Activated T-cell treated with anti-CD3 and anti-CD28 coated beads, Interleukin-2, amount 50 U/mL, for 72 hours (primary cell): Measurements from ENCODE around the gene ELK3. TPM values are rescaled to one million over a fixed set of nuclear protein-coding genes. Genes with fewer than 3 reads are reported as not detected.
"Not testable (repeated sequence)": the region's sequence is repeated elsewhere in the genome, so short reads cannot be mapped to it uniquely, and the experiment has no call there.

Experiments used
- ATAC-seq, 2 donors: fragments of 150-1000 bp; cut with Tn5 transposase; replicated peaks in 1 of 2; 2 replicates each; pipeline ENCODE4 v1.10.0; 2021; ENCODE audit warnings: moderate library complexity in 2 of 2, mild to moderate bottlenecking in 1 of 2
- DNase-seq, 2 donors: peaks; one replicate each; pipeline ENCODE4 v3.0.0; 2021 to 2022; ENCODE audit warnings: mixed read lengths in 1 of 2
- H3K27ac Mint-ChIP-seq: one replicate; pipeline ENCODE4 v1.8.0; 2022; ENCODE audit warnings: mild to moderate bottlenecking, moderate library complexity, mixed read lengths
- H3K27me3 Mint-ChIP-seq: one replicate; pipeline ENCODE4 v1.8.0; 2022; ENCODE audit warnings: low read depth, mixed read lengths
- H3K36me3 Mint-ChIP-seq, 2 donors: one replicate each; pipeline ENCODE4 v1.8.0; 2022; ENCODE audit warnings: mixed read lengths in 2 of 2, mild to moderate bottlenecking in 1 of 2; ENCODE audit not compliant: insufficient read depth in 2 of 2
- H3K4me1 Mint-ChIP-seq: one replicate; pipeline ENCODE4 v1.8.0; 2022; ENCODE audit warnings: low read depth, mixed read lengths
- H3K4me3 Mint-ChIP-seq, 2 donors: one replicate each; pipeline ENCODE4 v1.8.0; 2022; ENCODE audit warnings: mild to moderate bottlenecking in 2 of 2, mixed read lengths in 2 of 2, moderate library complexity in 2 of 2
- H3K9me3 Mint-ChIP-seq, 2 donors: one replicate each; pipeline ENCODE4 v1.8.0; 2022; ENCODE audit warnings: mixed read lengths in 2 of 2
- total RNA-seq, 2 donors: library from RNA; stranded (reverse); gene quantifications; one replicate each; pipeline ENCODE4 v1.2.3, GENCODE V29; 2022

The ELK3 gene
- total RNA-seq, 2 donors from 2014 or later: 31.2 to 34.9 TPM

DNA sequence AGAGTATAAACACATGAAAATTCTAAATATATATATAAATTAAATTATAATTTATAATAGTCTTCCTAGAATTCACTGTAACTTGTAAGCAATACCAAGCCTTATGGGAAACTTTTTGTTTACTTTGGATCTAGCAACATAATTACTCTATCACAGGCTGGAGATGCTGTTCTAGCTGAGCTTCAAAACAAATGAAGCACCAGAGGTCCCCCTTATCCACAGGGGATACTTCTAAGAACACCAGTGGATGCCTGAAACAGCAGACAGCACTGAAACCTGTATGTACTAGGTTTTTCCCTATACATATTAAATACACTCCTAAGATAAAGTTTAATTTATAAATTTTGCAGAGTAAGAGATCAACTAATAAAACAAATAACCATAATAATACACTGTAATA, 109.5 kb downstream of the ELK3 start:
- Mint-ChIP-seq H3K27me3 (no peaks in the 10 kb centered on the region), H3K4me1 (peaks cover 23% of the 10 kb centered on the region), H3K9me3 (no peaks in the 10 kb centered on the region), H3K36me3 (peaks cover 3 to 15% of the 10 kb centered on the region in 2 donors), H3K27ac (no peak overlapping the region), H3K4me3 (no peak overlapping the region)
- ATAC-seq (no peak), DNase-seq (no peak)

- no peak for DNase-seq
- ATAC-seq: no peak
- Mint-ChIP-seq H3K4me3 (no peak overlapping the region), H3K4me1 (peaks cover 20% of the 10 kb centered on the region), H3K27ac (no peak overlapping the region), H3K27me3 (no peaks in the 10 kb centered on the region), H3K36me3 (peaks cover 1 to 6% of the 10 kb centered on the region in 2 donors), H3K9me3 (no peaks in the 10 kb centered on the region)
Measured at GRCh38 chr12:96305665-96306064, 111.5 kb downstream of the ELK3 start.

DNA sequence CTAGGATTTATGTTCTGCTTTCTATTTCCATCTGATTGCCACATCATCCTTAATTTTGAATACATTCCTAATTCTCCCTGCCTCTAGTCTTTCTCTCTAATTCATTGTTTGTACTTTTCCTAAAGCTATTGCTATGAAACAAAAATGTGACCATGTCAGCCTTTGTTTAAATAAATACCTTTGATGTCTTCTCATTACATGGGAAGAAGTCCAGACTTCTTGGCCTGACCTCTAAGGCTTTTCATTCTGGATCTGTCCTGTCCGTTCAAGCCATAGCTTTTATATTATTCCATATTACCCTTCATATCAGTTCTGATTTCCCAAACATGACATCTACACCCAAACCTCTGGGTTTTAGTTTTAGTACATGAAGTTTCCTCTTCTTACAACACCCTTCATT, 114.7 kb downstream of the ELK3 start:
- Mint-ChIP-seq H3K27me3 (no peaks in the 10 kb centered on the region), H3K4me3 (no peak overlapping the region), H3K9me3 (no peaks in the 10 kb centered on the region), H3K4me1 (peaks cover 14% of the 10 kb centered on the region), H3K27ac (peak overlapping the region; percentile 18), H3K36me3 (peaks cover 1 to 4% of the 10 kb centered on the region in 2 donors)
- DNase-seq (no peak), ATAC-seq (no peak)

- Mint-ChIP-seq H3K4me3 (no peak overlapping the region), H3K27ac (no peak overlapping the region), H3K4me1 (peaks cover 13% of the 10 kb centered on the region), H3K9me3 (no peaks in the 10 kb centered on the region), H3K27me3 (no peaks in the 10 kb centered on the region), H3K36me3 (peaks cover 1 to 6% of the 10 kb centered on the region in 2 donors)
- no peak for DNase-seq
- ATAC-seq: no peak
Measured at GRCh38 chr12:96310067-96310466, 115.9 kb downstream of the ELK3 start.

- DNase-seq: no peak
- H3K27me3 Mint-ChIP-seq: no peaks in the 10 kb centered on the region
- peaks cover 14% of the 10 kb centered on the region for H3K4me1 Mint-ChIP-seq
- ATAC-seq: no peak
- H3K4me3 Mint-ChIP-seq: no peak overlapping the region
- H3K9me3 Mint-ChIP-seq: no peaks in the 10 kb centered on the region
- no peak overlapping the region for H3K27ac Mint-ChIP-seq
- peaks cover 1 to 6% of the 10 kb centered on the region in 2 donors for H3K36me3 Mint-ChIP-seq
Measured at GRCh38 chr12:96311191-96311590, 117.0 kb downstream of the ELK3 start.

- ATAC-seq (no peak), DNase-seq (no peak)
- H3K4me3 Mint-ChIP-seq: no peak overlapping the region
- peaks cover 14% of the 10 kb centered on the region for H3K4me1 Mint-ChIP-seq
- H3K27me3 Mint-ChIP-seq: no peaks in the 10 kb centered on the region
- H3K9me3 Mint-ChIP-seq: peaks cover 1 to 2% of the 10 kb centered on the region in 2 donors
- peaks cover 4 to 11% of the 10 kb centered on the region in 2 donors for H3K36me3 Mint-ChIP-seq
- no peak overlapping the region for H3K27ac Mint-ChIP-seq
Measured at GRCh38 chr12:96313606-96314005, 119.4 kb downstream of the ELK3 start.

GRCh38 chr12:96314723-96315122, 120.5 kb downstream of the ELK3 start:
- H3K9me3 Mint-ChIP-seq: peaks cover 1 to 2% of the 10 kb centered on the region in 2 donors
- H3K4me1 Mint-ChIP-seq: peaks cover 14% of the 10 kb centered on the region
- ATAC-seq (no peak), DNase-seq (no peak)
- peak overlapping the region; percentile 6 for H3K27ac Mint-ChIP-seq
- no peaks in the 10 kb centered on the region for H3K27me3 Mint-ChIP-seq
- no peak overlapping the region for H3K4me3 Mint-ChIP-seq
- peaks cover 4 to 9% of the 10 kb centered on the region in 2 donors for H3K36me3 Mint-ChIP-seq

- peak overlapping the region; percentile 89 for H3K27ac Mint-ChIP-seq
- H3K4me1 Mint-ChIP-seq: peaks cover 14% of the 10 kb centered on the region
- not testable (repeated sequence) for H3K36me3 Mint-ChIP-seq, H3K27me3 Mint-ChIP-seq, H3K9me3 Mint-ChIP-seq
- DNase-seq: peak in 1 of 2 donors; percentile 9
- ATAC-seq: peak; percentile 49 to 57
- peak overlapping the region; percentile 76 to 96 for H3K4me3 Mint-ChIP-seq
Measured at GRCh38 chr12:96315741-96316481, 121.7 kb downstream of the ELK3 start.

- not testable (repeated sequence) for H3K4me3 Mint-ChIP-seq, H3K27ac Mint-ChIP-seq, ATAC-seq, H3K9me3 Mint-ChIP-seq, H3K27me3 Mint-ChIP-seq, DNase-seq
- Mint-ChIP-seq H3K36me3 (peaks cover 8 to 16% of the 10 kb centered on the region in 2 donors), H3K4me1 (peaks cover 22% of the 10 kb centered on the region)
Measured at GRCh38 chr12:96317801-96318200, 123.6 kb downstream of the ELK3 start.

Other genes with a start within 250 kb of the ELK3 start
- under 1 TPM; 0.51 to 0.96 TPM for gene HAL, start 198.0 kb upstream of the ELK3 start, total RNA-seq
- 100 to 1,000 TPM; 115 to 116 TPM for gene LTA4H, start 158.8 kb upstream of the ELK3 start, total RNA-seq
- gene CDK17, start 206.1 kb downstream of the ELK3 start, total RNA-seq: 10 to 100 TPM; 54.4 to 61.9 TPM